K562 (cell line): ENCODE measurements around the gene CNPY4. TPM values are rescaled to one million over a fixed set of nuclear protein-coding genes. Genes with fewer than 3 reads are reported as not detected.

Experiments used
- ATAC-seq: fragments of 200-7000 bp; cut with Tn5 transposase; 3 replicates; pipeline ENCODE4 v1.9.1; 2020; ENCODE audit warnings: moderate library complexity
- BruUV-seq: library from RNA; stranded (reverse); fragments of 400-500 nt; replicated peaks from 2 replicates; lab custom pipeline; 2021; lab: Mats Ljungman, UMichigan
- CTCF ChIA-PET: fragments of 300-600 bp; formaldehyde crosslinking; extraction: SDS; loops from one replicate; lab custom pipeline; 2021; ENCODE audit warnings: low intra/inter-chr PET ratio; lab: Yijun Ruan, JAX
- POLR2A ChIA-PET: fragments of 300-600, 350-650 bp; sonication (Branson Sonifier 250); formaldehyde crosslinking; extraction: SDS; loops from one replicate; lab custom pipeline; 2021; ENCODE audit warnings: antibody characterized with exemption, inconsistent platforms; lab: Yijun Ruan, JAX
- DNase-seq, 4 experiments: peaks; one replicate each; pipeline versions ENCODE4 v3.0.0 to v3.0.0-alpha.2; 2011 to 2018; ENCODE audit warnings: low spot score in 3 of 4, mixed read lengths in 3 of 4; ENCODE audit errors: extremely low read depth in 1 of 4
- FAIRE-seq: peaks from 2 replicates; lab custom pipeline; 2011; peaks lifted over from hg19 to GRCh38; lab: Jason Lieb, UNC
- H2AFZ ChIP-seq: 2 replicates; pipeline ENCODE4 v1.6.0; 2011; ENCODE audit warnings: low read depth, low read length, control low read depth, inconsistent platforms
- H3K27ac ChIP-seq: fragments of 200-600 bp; 3 replicates; pipeline ENCODE4 v1.8.0; 2011; ENCODE audit warnings: low read depth, mild to moderate bottlenecking, control low read depth, inconsistent platforms, low read length, moderate library complexity, mixed read lengths; ENCODE audit errors: extremely low read depth
- H3K27me3 ChIP-seq, 2 experiments: fragments of 300-600 bp in 1 of 2; 2 replicates in 1 of 2; 3 replicates in 1 of 2; pipeline versions ENCODE4 v1.6.0 to v1.8.0; 2011; ENCODE audit warnings: inconsistent platforms in 2 of 2, low read length in 2 of 2, mild to moderate bottlenecking in 1 of 2, mixed read lengths in 1 of 2, moderate library complexity in 1 of 2; ENCODE audit not compliant: control insufficient read depth in 2 of 2, insufficient read depth in 2 of 2
- H3K36me3 ChIP-seq: fragments of 300-600 bp; 3 replicates; pipeline ENCODE4 v1.8.0; 2011; ENCODE audit warnings: mild to moderate bottlenecking, low read length, inconsistent platforms; ENCODE audit not compliant: control insufficient read depth, insufficient read depth
- H3K4me1 ChIP-seq, 2 experiments: fragments of 200-600 bp in 1 of 2; replicated peaks in 1 of 2; 2 replicates in 1 of 2; 3 replicates in 1 of 2; pipeline versions ENCODE4 v1.5.1 to v1.8.0; 2011; ENCODE audit warnings: inconsistent platforms in 2 of 2, low read length in 2 of 2, mild to moderate bottlenecking in 1 of 2, mixed read lengths in 1 of 2, moderate library complexity in 1 of 2; ENCODE audit not compliant: control insufficient read depth in 2 of 2, insufficient read depth in 2 of 2
- H3K4me2 ChIP-seq: 2 replicates; pipeline ENCODE4 v1.6.1; 2011; ENCODE audit warnings: low read length, control low read depth, inconsistent platforms, mixed read lengths; ENCODE audit not compliant: insufficient read depth
- H3K4me3 ChIP-seq: fragments of 200-600 bp; sonication (generic), shearing (Covaris generic); 2 replicates; pipeline ENCODE4 v1.5.1; 2016; ENCODE audit warnings: control low read depth, inconsistent platforms
- H3K79me2 ChIP-seq: fragments of 200-600 bp; 3 replicates; pipeline ENCODE4 v1.8.0; 2011; ENCODE audit warnings: low read length, inconsistent platforms; ENCODE audit not compliant: control insufficient read depth, insufficient read depth
- H3K9ac ChIP-seq, 2 experiments: 2 replicates each; pipeline versions ENCODE4 v1.6.0 to v1.6.1; 2011; ENCODE audit warnings: low read depth in 2 of 2, low read length in 2 of 2, control low read depth in 1 of 2, inconsistent platforms in 1 of 2, mild to moderate bottlenecking in 1 of 2, mixed read lengths in 1 of 2; ENCODE audit not compliant: insufficient read depth in 1 of 2
- H3K9me1 ChIP-seq: one replicate; pipeline ENCODE4 v1.6.0; 2011; ENCODE audit warnings: inconsistent platforms, mild to moderate bottlenecking, low read length, moderate library complexity; ENCODE audit not compliant: control insufficient read depth, insufficient read depth
- H3K9me3 ChIP-seq: replicated peaks from 2 replicates; pipeline ENCODE4 v1.5.1; 2011; ENCODE audit warnings: low read depth, low read length, inconsistent platforms; ENCODE audit not compliant: control insufficient read depth, insufficient read depth
- H4K20me1 ChIP-seq: replicated peaks from 2 replicates; pipeline ENCODE4 v1.6.1; 2011; ENCODE audit warnings: low read length, inconsistent platforms, mixed read lengths; ENCODE audit not compliant: control insufficient read depth, insufficient read depth
- CTCFL ChIP-seq: IDR thresholded peaks from 2 replicates; pipeline ENCODE4 v1.6.1; 2011; ENCODE audit warnings: borderline replicate concordance, low read depth, mild to moderate bottlenecking, moderate library complexity, low read length; ENCODE audit not compliant: insufficient read depth, poor library complexity, severe bottlenecking
- EZH2 ChIP-seq: IDR thresholded peaks from 2 replicates; pipeline ENCODE4 v1.6.1; 2012; ENCODE audit warnings: low read depth, mild to moderate bottlenecking, inconsistent platforms, low read length, borderline replicate concordance
- HSF4 ChIP-seq: fragments of 250-450 bp; sonication (Bioruptor Pico); IDR thresholded peaks from 2 replicates; pipeline ENCODE4 v2.1.2; 2022; ENCODE audit warnings: mild to moderate bottlenecking, moderate library complexity, borderline replicate concordance
- RNF2 ChIP-seq: sonication (generic); IDR thresholded peaks from 2 replicates; pipeline ENCODE4 v1.6.1; 2016
- SREBF1 ChIP-seq: fragments of 150-350 bp; IDR thresholded peaks from 2 replicates; pipeline ENCODE4 v1.6.1; 2014; ENCODE audit warnings: antibody characterized with exemption, low read depth, low read length, borderline replicate concordance
- TARDBP ChIP-seq: fragments of 450-650 bp; IDR thresholded peaks from 2 replicates; pipeline ENCODE4 v1.6.1; 2016
- ZNF280B ChIP-seq: fragments of 250-450 bp; sonication (Bioruptor Pico); IDR thresholded peaks from 2 replicates; pipeline ENCODE4 v1.5.1; 2021; ENCODE audit warnings: mild to moderate bottlenecking
- ZNF639 ChIP-seq, 2 experiments: fragments of 200-800 bp in 1 of 2; sonication (Bioruptor generic) in 1 of 2; sonication (generic) in 1 of 2; formaldehyde crosslinking in 1 of 2; IDR thresholded peaks in 1 of 2; conservative IDR thresholded peaks in 1 of 2; 2 replicates each; pipeline versions ENCODE4 v1.5.0 to v1.6.1; 2016 to 2020; ENCODE audit warnings: missing compliant biosample characterization in 1 of 2, missing genetic modification characterization in 1 of 2, missing genetic modification reagents in 1 of 2
- WGBS: fragments of 100-300 bp; shearing (Covaris generic); methylation state at CpG from one replicate; pipeline ENCODE4 v1.1.6; 2016; ENCODE audit warnings: low coverage, mixed read lengths; ENCODE audit not compliant: insufficient coverage; ENCODE audit errors: missing lambda C conversion rate; 5-methylcytosine and 5-hydroxymethylcytosine counted together
- in situ Hi-C: fragments of 300-500 bp; cut with MboI; formaldehyde crosslinking; loops from 4 replicates; pipeline ENCODE4 v1.15.0; 2018; ENCODE audit warnings: inconsistent platforms, mixed read lengths
- intact Hi-C: fragments of 100-400 bp; cut with micrococcal nuclease; formaldehyde crosslinking; loops from 2 replicates; pipeline ENCODE4 v1.14.2; 2022
- polyA plus RNA-seq, 8 experiments: library from polyadenylated mRNA; depleted of rRNA in 4 of 8; stranded (reverse) in 5 of 8; unstranded in 3 of 8; fragments of >200 nt; fragmentation: Nextera tagmentation in 2 of 8; fragmentation: Illumina TruSeq in 1 of 8; extraction: Ambion mirVana in 2 of 8; extraction: Trizol in 1 of 8; gene quantifications; 2 replicates each; pipeline versions ENCODE4 v1.2.1 to v1.2.3, GENCODE V29; 2011 to 2014; ENCODE audit warnings: inconsistent platforms in 1 of 8, missing spikeins in 1 of 8
- total RNA-seq, 7 experiments: library from RNA; depleted of rRNA in 6 of 7; stranded (reverse); fragments of >200 nt in 6 of 7; fragmentation: Illumina TruSeq in 2 of 7; extraction: Trizol in 2 of 7; gene quantifications; 2 replicates each; pipeline versions ENCODE4 v1.2.1 to v1.2.3, GENCODE V29; 2011 to 2021; ENCODE audit warnings: low replicate concordance in 1 of 7

The CNPY4 gene
- total and polyA plus RNA-seq, 9 of the 15 experiments (the other 6 are each of a cell fraction or from before 2014, with no cell fraction given), result 1.9 to 11.2 (median 7.0) TPM

- H3K27ac ChIP-seq, result no peak overlapping the region
- H4K20me1 ChIP-seq, result 0 out of 2 replicates have a peak, but pooled peaks cover 4% of the 10 kb centered on the region
- peaks cover 41% of the 10 kb centered on the region; the same call in 2 of the 3 replicates for H3K36me3 ChIP-seq
- no peak for FAIRE-seq
- no peaks in the 10 kb centered on the region for H3K27me3 ChIP-seq
- ATAC-seq, result no peak
- no peak for DNase-seq
- no peak overlapping the region for H3K4me3 ChIP-seq
- 82% methylated on average over 7 of the region's 7 CpGs for WGBS
- TF ChIP-seq SREBF1 (no peak), TARDBP (no peak), EZH2 (no peak), RNF2 (no peak), ZNF280B (no peak), HSF4 (no peak), ZNF639 (CRISPR knock-in tag; conservative IDR thresholded peaks at IDR 0.05 in 1 of 2, IDR thresholded peaks at IDR 0.05 in 1 of 2) (no peak), CTCFL (no peak)
- ChIA-PET CTCF (no interaction called here), POLR2A (interaction anchor here (0.9 to 5.9 kb wide), 3 partner anchors 10 to 13 kb away, joined by 3 to 47 read pairs (median 5); partner anchors contain the start of genes AP4M1, MBLAC1 and MCM7)
- H3K9me1 ChIP-seq, result peaks cover 3% of the 10 kb centered on the region
- H3K79me2 ChIP-seq, result peaks cover 11% of the 10 kb centered on the region
- in situ Hi-C loops (loop anchor here (10.0 kb wide), 1 partner anchor 1720 kb away; no protein-coding TSS in a partner anchor), intact Hi-C loops (no loop called here)
- no peaks in the 10 kb centered on the region for H3K9me3 ChIP-seq
- H3K9ac ChIP-seq, result peak overlapping the region in 1 of 2 experiments; percentile 24; a peak in 1 of 4 replicates
- no TSS peak for BruUV-seq
- H3K4me2 ChIP-seq, result no peak overlapping the region
- H2AFZ ChIP-seq, result no peak overlapping the region
- peaks cover 3 to 20% of the 10 kb centered on the region in 2 experiments; a peak in 4 of 5 replicates for H3K4me1 ChIP-seq
Observed at GRCh38 chr7:100115026-100115425, 4.4 kb upstream of the CNPY4 start.
